Measurements from ENCODE around the gene YEATS4.

- TF ChIP-seq CTCF (IDR thresholded peaks at IDR 0.05) (peak in 2 of 4 experiments; percentile 10 to 41), POLR2A (IDR thresholded peaks at IDR 0.05) (peak; percentile 39 to 76)
Measured at GRCh38 chr12:69359531-69360347, at the start of gene YEATS4.

All from uterus (tissue), 2 donors.